HG03378 (cell line): ENCODE results near the gene NRXN3.
"Not testable (repeated sequence)": the region's sequence is repeated elsewhere in the genome, so short reads cannot be mapped to it uniquely, and the experiment has no call there.

Source experiments
- ATAC-seq: cut with Tn5 transposase; IDR thresholded peaks from one replicate; pipeline ENCODE4 v1.9.1; 2021; ENCODE audit warnings: mild to moderate bottlenecking, moderate library complexity; ENCODE audit not compliant: unreplicated experiment

NRXN3 gene

GRCh38 chr14:79732911-79733655 is 1562.9 kb downstream of the NRXN3 start:
- no peak for ATAC-seq

- ATAC-seq = no peak
These were observed 1564.0 kb downstream of the NRXN3 start for GRCh38 chr14:79734151-79734550.

- ATAC-seq = no peak
These were observed 1564.5 kb downstream of the NRXN3 start for GRCh38 chr14:79734656-79735055.

GRCh38 chr14:79735121-79735520 is 1564.9 kb downstream of the NRXN3 start:
- no peak for ATAC-seq

- ATAC-seq = no peak
These were observed 1570.0 kb downstream of the NRXN3 start for GRCh38 chr14:79740066-79740601.

GRCh38 chr14:79742142-79742541 is 1572.0 kb downstream of the NRXN3 start:
- no peak for ATAC-seq

- no peak for ATAC-seq
These were observed 1574.9 kb downstream of the NRXN3 start for GRCh38 chr14:79745046-79745445.

- no peak for ATAC-seq
These were observed 1578.9 kb downstream of the NRXN3 start for GRCh38 chr14:79749065-79749464.

GRCh38 chr14:79758985-79759384 is 1588.8 kb downstream of the NRXN3 start:
- ATAC-seq = no peak

GRCh38 chr14:79764323-79764722 is 1594.2 kb downstream of the NRXN3 start:
- ATAC-seq = no peak

GRCh38 chr14:79766511-79766910 is 1596.3 kb downstream of the NRXN3 start:
- no peak for ATAC-seq

GRCh38 chr14:79767251-79767650 is 1597.1 kb downstream of the NRXN3 start:
- ATAC-seq = no peak

GRCh38 chr14:79767721-79768120 is 1597.5 kb downstream of the NRXN3 start:
- ATAC-seq = not testable (repeated sequence)

- no peak for ATAC-seq
These were observed 1611.7 kb downstream of the NRXN3 start for GRCh38 chr14:79781882-79782281.

- no peak for ATAC-seq
These were observed 1612.9 kb downstream of the NRXN3 start for GRCh38 chr14:79783041-79783440.

- no peak for ATAC-seq
These were observed 1616.3 kb downstream of the NRXN3 start for GRCh38 chr14:79786522-79786921.

GRCh38 chr14:79788346-79788745 is 1618.2 kb downstream of the NRXN3 start:
- no peak for ATAC-seq

GRCh38 chr14:79791055-79791732 is 1621.0 kb downstream of the NRXN3 start:
- no peak for ATAC-seq

- no peak for ATAC-seq
These were observed 1631.9 kb downstream of the NRXN3 start for GRCh38 chr14:79802093-79802492.

GRCh38 chr14:79805636-79806035 is 1635.5 kb downstream of the NRXN3 start:
- ATAC-seq = no peak

- ATAC-seq = no peak
These were observed 1639.9 kb downstream of the NRXN3 start for GRCh38 chr14:79809849-79810612.
